ENCODE measurements around the gene PPP1R10. TPM values are rescaled to one million over a fixed set of nuclear protein-coding genes. Genes with fewer than 3 reads are reported as not detected.

PPP1R10 gene
- total RNA-seq, 4 donors from 2014 or later, result 49.1 to 72.2 (median 57.0) TPM

DNA sequence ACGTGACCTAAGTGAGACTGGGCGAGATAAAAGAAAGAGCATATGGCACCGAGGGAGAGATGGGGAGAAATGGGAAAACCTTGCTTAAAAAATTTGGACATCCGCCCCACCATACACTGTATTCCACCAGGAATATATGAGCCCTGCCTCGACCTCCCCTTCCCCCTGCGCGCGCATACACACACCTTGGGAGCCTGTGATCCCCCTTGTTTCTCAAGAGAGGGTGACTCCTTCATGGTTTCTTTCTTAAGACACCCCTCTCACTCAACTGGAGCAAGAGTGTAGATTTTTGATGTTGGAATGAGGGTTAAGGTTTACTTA is 45.3 kb downstream of the PPP1R10 start:
- Histone ChIP-seq H3K36me3 (peaks cover 0 to 2% of the 10 kb centered on the region in 2 donors), H3K4me1 (peaks cover 14 to 16% of the 10 kb centered on the region in 2 donors), H3K9me3 (no peaks in the 10 kb centered on the region), H3K4me3 (replicated peaks in 1 of 3) (peak overlapping the region; percentile 3 to 68 (median 50)), H3K27me3 (no peaks in the 10 kb centered on the region), H3K27ac (peak overlapping the region in 2 of 3 donors; percentile 77 to 82)
- no peak for DNase-seq
- TF ChIP-seq POLR2A (IDR thresholded peaks at IDR 0.05), result no peak
- TF ChIP-seq CTCF (IDR thresholded peaks at IDR 0.05), result no peak
- WGBS, 2 donors, result 1 to 3% methylated on average over 8 of the region's 8 CpGs
- intact Hi-C loops (cut with DNase I), result no loop called here

- intact Hi-C loops (cut with DNase I), result no loop called here
- Histone ChIP-seq H3K36me3 (no peaks in the 10 kb centered on the region), H3K27ac (peak within 1 kb of the TSS; percentile 64 to 82 (median 77)), H3K4me1 (peaks cover 14 to 16% of the 10 kb centered on the region in 2 donors), H3K27me3 (no peaks in the 10 kb centered on the region), H3K4me3 (replicated peaks in 1 of 3) (peak within 1 kb of the TSS; percentile 3 to 68 (median 50)), H3K9me3 (no peaks in the 10 kb centered on the region)
- TF ChIP-seq POLR2A (IDR thresholded peaks at IDR 0.05) (peak in 1 of 2 donors; percentile 91), CTCF (IDR thresholded peaks at IDR 0.05) (no peak)
- WGBS, 2 donors, result 0% methylated on average over 54 to 59 of the region's 59 CpGs
- DNase-seq, result peak; percentile 98
Measured at GRCh38 chr6:30571075-30571761, 45.8 kb downstream of the PPP1R10 start, which contains the start of gene ABCF1. ABCF1 (plus strand) TSS chr6:30571442; CDS start chr6:30571488, 46 bp downstream.

- H3K9me3 ChIP-seq, result no peaks in the 10 kb centered on the region
- WGBS, 2 donors, result 1 to 2% methylated on average over 18 of the region's 18 CpGs
- intact Hi-C loops (cut with DNase I), result no loop called here
- peak overlapping the region; percentile 56 to 82 (median 77) for H3K27ac ChIP-seq
- no peak for TF ChIP-seq POLR2A (IDR thresholded peaks at IDR 0.05)
- peak in 1 of 6 experiments; percentile 13 for TF ChIP-seq CTCF (IDR thresholded peaks at IDR 0.05)
- H3K4me1 ChIP-seq, result peaks cover 14 to 16% of the 10 kb centered on the region in 2 donors
- H3K36me3 ChIP-seq, result no peaks in the 10 kb centered on the region
- DNase-seq, result no peak
- H3K4me3 ChIP-seq (replicated peaks in 1 of 3), result peak overlapping the region in 2 of 3 donors; percentile 50 to 65
- no peaks in the 10 kb centered on the region for H3K27me3 ChIP-seq
Measured at GRCh38 chr6:30570740-30571074, 46.3 kb downstream of the PPP1R10 start.

GRCh38 chr6:30570263-30570662 is 46.8 kb downstream of the PPP1R10 start:
- no peak for DNase-seq
- H3K9me3 ChIP-seq, result no peaks in the 10 kb centered on the region
- no peak overlapping the region for H3K27ac ChIP-seq
- 63 to 67% methylated on average over 1 of the region's 1 CpG for WGBS, 2 donors
- intact Hi-C loops (cut with DNase I), result no loop called here
- peaks cover 14 to 16% of the 10 kb centered on the region in 2 donors for H3K4me1 ChIP-seq
- no peaks in the 10 kb centered on the region for H3K27me3 ChIP-seq
- TF ChIP-seq CTCF (IDR thresholded peaks at IDR 0.05), result no peak
- TF ChIP-seq POLR2A (IDR thresholded peaks at IDR 0.05), result no peak
- no peaks in the 10 kb centered on the region for H3K36me3 ChIP-seq
- peak overlapping the region in 1 of 3 donors; percentile 50 for H3K4me3 ChIP-seq (replicated peaks in 1 of 3)

DNA sequence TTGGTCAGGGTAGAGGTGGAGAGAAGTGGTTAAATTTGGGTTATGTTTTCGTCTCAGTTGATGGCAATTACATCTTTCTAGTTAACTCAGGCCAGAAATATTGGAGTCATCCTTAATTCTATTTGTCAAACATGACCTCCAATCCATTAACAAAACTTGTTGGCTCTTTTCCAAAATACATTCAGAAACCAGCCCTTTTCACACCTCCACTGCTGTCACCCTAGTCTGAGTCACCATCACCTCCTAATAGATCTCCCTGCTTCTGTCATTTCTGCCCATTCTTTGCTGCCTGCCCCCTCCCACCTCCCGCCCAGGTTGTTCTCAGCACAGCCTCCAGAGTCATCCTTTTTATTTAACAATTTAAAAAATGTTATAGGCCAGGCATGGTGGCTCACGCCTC is 48.8 kb downstream of the PPP1R10 start:
- intact Hi-C loops (cut with DNase I), result no loop called here
- no peak for DNase-seq
- H3K9me3 ChIP-seq, result no peaks in the 10 kb centered on the region
- no peak overlapping the region for H3K27ac ChIP-seq
- H3K4me1 ChIP-seq, result peaks cover 14 to 16% of the 10 kb centered on the region in 2 donors
- 60 to 61% methylated on average over 3 of the region's 3 CpGs for WGBS, 2 donors
- no peak for TF ChIP-seq CTCF (IDR thresholded peaks at IDR 0.05)
- no peak for TF ChIP-seq POLR2A (IDR thresholded peaks at IDR 0.05)
- H3K4me3 ChIP-seq (replicated peaks in 1 of 3), result no peak overlapping the region
- H3K36me3 ChIP-seq, result peaks cover 0 to 1% of the 10 kb centered on the region in 2 donors
- H3K27me3 ChIP-seq, result no peaks in the 10 kb centered on the region

Data from thyroid gland (tissue), 4 donors.